ENCODE data around the gene FAM216A.
"Not testable (repeated sequence)": the region's sequence is repeated elsewhere in the genome, so short reads cannot be mapped to it uniquely, and the experiment has no call there.

Gene FAM216A

DNA sequence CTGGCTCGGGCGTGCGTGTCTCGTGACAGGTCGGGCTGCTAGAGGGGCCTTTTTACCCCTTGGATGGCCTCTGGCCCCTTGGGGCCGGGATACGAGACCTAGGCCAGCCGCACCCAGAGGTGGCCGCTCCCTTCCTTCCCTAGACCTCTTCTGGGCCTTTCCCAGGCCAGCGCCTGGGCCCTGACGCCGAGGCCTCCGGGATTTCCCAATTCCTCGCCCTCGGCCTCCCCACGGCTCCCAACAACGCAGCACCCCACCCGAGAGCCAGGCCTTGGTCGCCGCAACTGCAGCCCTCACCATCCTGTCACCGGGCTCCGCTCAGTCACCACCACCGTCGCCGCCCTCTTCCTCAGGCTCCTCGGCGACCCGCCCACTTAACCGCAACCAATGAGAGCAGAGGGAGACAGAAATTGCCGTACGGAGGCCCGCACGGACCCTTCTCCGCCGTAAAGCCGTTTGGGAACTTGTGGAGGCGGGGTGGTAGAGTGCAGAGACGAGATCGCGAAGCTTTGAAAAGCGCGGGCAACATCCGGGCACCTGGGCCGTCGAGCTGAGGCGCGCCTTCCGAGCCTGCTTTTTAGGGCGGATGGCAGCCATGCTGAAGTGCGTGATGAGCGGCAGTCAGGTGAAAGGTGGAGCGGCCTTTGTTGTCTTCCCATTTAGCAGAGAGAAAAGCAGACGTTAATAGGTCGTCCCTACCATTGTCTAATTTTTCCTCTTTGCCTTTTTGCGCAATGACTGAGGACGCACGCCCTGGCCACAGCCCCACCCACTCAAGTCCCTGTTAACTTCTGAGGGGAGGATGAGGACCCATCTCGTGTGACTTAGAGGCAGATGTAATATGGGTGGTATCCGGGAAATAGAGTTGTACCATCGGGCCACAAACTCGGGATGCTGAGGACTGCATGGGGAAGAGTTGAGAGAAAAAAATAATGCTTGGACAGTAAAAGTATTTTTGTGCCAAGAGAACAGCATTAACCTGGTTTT, 33.4 kb downstream of the FAM216A start, which contains the start of the genes RAD9B and VPS29:
RAD9B (plus strand) TSS at position 580 of the 987 bp plus-strand sequence; CDS start at position 587, 7 bp downstream.
VPS29 (minus strand) TSS at position 360 of the 987 bp plus-strand sequence; CDS start at position 300, 60 bp downstream.
- peak; percentile 99 for DNase-seq

DNA sequence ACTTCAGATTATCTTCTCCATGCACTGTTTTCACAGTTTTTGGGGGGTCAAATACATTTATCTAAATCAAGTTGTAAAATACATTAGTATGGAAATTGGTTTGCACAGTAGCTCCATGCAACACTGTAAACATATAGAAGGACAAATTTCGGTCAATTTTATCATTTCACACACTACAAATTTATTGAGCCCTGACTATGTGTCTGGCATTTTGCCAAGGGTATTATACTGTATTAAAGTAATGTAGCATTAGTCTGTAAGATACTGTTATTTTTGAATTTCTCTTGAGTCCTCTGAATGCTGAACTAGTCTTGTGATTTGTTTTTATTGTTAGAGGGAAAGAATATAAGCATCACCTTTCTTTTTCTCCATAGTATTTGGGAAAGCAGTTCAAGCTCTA, 34.8 kb downstream of the FAM216A start:
- DNase-seq = no peak

DNA sequence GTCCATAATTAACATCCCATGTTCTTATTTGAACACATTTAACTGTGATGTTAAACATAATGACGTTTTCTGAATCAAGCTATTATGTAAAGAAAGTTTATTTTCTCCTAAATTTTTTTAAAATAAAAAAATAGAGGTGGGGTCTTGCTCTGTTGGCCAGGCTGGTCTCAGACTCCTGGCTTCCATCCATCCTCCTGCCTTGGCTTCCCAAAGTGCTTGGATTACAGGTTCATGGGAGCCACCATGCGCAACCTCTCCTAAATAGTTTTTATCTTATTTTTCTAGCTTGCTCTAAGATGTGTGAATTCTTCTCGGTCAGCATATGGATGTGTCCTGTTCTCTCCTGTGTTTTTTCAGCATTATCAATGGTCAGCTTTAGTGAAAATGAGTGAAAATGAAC, 36.7 kb downstream of the FAM216A start:
- DNase-seq = no peak

DNA sequence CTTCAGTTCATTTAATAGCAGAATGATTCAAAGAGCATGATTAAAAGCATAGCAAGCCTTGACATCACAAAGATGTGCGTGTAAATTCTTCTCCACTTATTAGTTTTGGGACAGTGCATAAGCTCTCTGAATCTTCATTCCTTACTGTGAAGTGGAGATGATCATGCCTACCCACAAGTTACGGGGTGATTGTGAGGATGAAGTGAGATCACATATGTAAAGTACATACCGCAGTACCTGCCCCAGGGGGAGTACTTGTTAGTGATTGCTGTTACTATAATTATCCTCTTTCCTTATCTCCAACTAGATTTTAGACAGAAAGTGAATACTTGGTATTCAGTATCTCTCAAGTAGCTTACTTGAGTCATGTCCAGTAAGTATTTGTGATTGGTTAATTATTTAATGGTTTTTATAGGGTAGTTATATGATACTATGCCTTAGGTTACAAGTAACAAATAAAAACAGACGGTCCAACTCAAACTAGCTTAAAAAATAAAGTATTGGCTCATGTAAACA, 39.5 kb downstream of the FAM216A start:
- no peak for DNase-seq

DNA sequence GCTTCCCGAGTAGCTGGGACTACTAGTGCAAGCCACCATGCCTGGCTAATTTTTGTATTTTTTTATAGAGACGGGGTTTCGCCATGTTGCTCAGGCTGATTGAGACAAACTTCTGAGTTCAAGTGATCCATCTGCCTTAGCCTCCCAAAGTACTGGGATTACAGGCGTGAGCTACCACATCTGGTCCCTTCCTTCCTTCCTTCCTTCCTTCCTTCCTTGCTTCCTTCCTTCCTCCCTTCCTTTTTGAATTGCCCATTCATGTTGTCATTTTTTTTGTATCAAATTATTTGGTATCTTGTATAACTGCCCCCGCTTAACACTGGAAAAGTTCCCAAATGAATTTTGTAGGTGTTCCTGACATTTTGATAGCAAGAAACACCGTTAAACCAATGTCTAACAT, 45.2 kb downstream of the FAM216A start:
- no peak for DNase-seq

DNA sequence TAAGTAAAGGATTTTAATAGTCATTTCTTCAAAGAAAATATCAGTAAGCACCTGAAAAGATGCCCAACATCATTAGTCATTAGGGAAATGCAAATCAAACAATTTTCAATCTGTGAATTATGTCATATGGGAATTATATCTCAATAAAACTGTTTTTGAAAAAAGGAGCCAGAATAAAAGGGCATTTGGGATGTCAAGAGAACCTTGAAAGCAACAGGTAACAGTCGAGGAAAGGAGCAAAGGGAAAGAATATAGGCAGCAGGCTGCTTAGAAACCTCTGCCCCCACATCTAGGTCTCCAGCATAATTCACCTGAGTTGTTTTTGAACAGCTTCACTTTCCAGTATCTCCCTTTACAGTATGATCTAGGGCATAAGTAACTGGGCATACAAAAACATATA, 45.7 kb downstream of the FAM216A start:
- no peak for DNase-seq

DNA sequence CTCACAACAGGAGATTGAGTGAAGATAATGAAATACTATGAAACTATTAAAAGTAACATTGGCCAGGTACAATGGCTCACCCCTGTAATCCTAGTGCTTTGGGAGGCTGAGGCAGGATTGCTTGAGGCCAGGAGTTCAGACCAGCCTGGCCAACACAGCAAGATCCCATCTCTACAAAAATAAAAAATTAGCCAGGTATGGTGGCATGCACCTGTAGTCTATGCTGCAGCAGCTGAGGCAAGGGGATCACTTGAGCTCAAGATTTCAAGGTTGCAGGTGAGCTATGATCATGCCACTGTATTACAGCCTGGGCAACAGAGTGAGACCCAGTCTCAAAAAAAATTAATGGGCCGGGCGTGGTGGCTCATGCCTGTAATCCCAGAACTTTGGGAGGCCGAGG, 48.4 kb downstream of the FAM216A start:
- DNase-seq = no peak

DNA sequence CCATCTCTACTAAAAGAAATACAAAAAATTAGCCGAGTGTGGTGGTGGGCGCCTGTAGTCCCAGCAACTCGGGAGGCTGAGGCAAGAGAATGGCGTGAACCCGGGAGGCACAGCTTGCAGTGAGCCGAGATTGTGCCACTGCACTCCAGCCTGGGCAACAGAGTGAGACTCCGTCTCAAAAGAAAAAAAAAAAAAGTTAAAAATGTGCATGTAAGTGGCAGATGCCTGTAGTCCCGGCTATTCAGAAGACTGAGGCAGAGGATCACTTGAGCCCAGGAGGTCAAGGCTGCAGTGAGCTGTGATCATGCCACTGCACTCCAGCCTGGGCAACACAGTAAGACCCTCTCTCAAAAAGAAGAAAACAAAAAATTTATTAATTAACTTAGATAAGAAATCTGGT, 49.4 kb downstream of the FAM216A start:
- DNase-seq = not testable (repeated sequence)

DNA sequence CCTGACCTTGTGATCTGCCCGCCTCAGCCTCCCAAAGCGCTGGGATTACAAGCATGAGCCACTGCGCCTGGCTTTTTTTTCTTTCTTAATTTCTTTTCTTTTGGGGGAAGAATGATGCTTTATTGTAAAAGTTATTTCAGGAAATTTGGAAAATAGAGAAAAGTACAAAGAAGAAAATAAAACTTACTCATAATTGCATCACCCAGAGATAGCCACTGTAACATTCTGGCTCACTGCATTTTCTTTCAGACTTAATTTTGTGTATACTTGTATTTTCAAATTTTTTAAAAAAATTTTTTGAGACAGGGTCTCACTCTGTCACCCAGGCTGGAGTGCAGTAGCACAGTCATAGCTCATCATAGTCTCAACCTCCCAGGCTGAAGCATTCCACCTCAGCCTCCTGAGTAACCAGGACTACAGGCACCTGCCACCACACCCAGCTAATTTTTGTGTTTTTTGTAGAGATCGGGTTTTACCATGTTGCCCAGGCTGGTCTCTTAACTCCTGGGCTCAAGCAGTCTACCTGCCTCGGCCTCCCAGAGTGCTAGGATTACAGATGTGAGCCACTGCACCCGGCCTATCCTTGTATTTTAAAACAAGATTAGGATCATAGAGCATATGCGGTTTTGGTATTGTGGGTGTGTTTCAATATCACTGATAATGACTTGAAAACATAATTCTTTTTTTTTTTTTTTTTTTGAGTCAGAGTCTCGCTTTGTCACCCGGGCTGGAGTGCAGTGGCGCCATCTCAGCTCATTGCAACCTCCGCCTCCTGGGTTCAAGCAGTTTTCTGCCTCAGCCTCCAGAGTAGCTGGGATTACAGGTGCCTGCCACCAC, 52.4 kb downstream of the FAM216A start:
- DNase-seq = peak; percentile 23

DNA sequence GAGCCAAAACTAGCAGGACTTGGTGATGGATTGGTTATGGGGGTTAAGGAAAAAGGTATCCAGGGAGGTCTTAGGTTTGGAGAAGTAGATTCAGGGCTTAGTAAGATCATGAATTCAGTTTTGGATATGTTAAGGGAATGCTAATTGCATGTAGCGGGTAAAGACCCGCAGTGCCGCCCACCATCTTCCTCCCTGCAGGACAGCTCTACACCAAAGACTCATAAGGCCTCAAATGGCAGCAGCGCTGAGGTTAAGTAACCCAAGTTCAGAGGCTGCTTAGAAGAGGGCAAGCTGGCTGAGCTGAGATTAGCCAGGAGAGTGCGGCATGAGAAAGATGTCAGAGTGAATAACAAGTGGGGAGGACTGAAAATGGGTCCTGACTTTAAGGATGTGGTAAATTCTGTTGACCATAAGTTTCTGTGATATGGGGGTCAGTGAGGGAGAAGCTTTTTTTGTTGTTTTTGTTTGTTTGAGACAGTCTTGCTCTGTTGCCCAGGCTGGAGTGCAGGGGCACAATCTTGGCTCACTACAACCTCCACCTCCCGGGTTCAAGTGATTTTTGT, 59.7 kb downstream of the FAM216A start:
- no peak for DNase-seq

DNA sequence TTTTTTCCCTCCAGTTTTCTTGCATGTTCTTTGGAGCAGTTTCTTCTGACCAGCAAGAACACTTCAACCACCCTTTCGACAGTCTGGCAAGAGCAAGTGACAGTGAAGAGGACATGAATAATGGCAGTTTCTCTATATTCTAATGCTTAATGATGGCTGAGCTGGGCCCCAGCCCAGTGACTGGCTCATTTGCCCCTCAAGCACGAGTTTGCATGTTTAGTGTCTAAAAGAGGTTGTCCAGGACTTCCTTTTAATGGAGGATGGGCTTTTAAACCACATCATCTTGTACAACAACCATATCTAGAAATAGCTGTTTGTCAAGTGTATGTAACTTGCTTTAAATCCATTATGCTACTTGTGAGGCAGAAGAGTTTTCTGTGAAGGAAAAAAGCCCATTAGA, 61.9 kb downstream of the FAM216A start:
- no peak for DNase-seq

DNA sequence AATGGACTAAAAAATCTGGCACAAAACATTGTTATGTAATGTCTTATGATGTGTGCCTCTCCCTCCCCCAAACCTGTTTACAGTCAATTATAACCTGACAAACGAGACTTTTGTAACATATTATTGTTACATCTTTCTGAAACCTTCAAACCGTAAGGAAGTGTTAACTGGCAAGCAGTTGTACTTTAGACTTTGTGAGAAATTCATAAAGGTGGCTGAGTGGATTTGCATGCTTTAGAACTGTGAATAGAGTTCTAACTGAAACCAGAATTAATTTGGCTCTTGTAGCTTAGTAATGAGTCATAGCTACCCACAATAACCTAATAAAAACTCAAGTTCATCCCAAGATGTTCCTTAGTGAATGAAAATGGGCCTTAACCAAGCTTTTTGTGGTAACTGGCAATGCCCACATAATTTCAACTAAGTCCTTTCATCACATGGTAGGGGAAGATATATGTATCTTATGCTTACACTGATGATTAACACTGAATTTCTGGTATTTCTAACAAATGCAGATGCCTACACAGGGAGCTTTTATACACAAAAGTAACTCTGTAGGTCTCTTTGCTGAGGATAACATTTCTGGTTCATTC, 63.2 kb downstream of the FAM216A start:
- DNase-seq = no peak

DNA sequence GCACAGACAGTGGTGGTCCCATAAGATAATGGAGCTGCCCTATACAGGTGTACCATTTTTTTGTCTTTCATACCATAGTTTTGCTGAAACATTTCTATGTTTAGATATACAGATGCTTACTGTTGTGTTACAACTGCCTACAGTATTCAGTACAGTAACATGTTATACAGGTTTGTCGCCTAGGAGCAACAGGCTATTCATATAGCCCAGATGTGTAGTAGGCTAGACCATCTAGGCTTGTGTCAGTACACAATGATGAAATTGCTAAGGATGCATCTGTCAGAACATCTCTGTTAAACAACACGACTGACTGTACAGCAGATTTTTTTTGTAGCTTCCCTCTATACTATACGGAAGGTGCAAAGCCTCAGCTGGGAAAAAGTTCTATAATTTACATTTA, 64.0 kb downstream of the FAM216A start:
- no peak for DNase-seq

DNA sequence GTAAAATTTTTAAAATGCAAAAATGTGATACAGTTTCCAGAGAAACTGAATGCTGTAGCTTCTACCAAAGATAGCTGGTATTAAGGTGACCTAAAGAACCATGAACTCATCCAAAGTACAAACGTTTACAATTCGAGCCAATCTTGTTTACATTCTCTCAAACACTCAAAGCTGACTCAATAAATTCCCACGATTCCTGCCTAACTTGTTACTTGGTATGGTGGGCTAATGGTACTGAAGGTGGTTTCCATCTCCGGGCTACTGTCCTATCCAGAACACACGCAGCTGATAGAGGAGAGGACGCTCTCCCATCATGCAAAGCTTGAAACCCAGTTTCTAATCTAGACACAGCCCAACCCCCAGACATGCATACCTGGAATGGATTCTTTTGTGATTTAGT, 65.0 kb downstream of the FAM216A start:
- DNase-seq = no peak

DNA sequence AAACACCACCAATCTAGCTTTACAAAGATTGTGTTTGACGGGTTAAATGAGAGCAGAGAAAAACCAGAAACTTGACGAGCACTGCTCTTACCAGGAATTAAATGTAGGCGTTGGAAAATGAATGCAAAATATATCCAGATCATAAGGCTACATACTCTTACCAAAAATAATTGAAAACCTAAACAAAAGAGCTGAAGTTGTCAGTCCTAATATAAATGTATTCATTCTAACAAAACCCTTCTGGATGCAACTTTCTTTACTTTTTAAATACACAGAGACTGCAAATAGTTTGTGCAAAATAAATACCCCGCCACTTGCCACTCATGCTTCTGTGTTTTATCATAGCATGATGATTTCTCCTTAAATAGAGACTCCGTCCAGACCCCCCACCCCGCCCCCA, 66.2 kb downstream of the FAM216A start:
- no peak for DNase-seq

DNA sequence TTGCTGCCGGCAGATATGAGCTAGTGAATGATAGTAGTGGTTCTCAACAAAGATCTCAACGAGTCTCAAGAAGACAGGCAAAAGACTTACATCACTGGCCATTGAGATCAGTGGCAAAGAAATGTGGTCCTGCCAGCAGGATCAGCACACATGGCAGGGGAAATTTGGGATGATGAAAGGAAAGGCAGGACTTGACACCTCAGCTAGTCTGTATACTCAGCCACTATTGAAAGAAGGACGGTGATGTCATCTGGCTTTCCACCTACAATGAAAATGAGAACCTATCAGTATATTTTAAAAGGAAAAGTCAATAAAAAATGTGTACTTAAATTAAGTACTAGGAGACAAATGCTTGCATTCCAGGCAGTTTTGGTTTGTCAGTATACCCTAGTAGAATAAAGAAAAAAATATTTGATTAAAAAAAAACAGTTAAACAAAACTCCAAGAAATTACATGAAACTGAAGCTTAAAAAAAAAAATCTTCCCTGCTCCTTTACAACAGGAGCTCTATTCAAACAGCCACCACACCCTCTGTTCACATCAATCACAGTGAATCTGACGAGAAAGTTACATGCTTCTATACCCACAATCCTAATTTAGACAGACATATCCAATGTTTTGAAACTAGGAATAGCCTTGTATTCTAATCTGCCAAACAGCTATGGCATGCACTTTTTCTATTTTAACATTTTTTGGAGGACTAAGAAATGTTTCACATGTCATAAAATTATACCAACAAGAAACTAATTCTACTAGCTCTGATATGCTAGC, 68.4 kb downstream of the FAM216A start:
- DNase-seq = no peak

DNA sequence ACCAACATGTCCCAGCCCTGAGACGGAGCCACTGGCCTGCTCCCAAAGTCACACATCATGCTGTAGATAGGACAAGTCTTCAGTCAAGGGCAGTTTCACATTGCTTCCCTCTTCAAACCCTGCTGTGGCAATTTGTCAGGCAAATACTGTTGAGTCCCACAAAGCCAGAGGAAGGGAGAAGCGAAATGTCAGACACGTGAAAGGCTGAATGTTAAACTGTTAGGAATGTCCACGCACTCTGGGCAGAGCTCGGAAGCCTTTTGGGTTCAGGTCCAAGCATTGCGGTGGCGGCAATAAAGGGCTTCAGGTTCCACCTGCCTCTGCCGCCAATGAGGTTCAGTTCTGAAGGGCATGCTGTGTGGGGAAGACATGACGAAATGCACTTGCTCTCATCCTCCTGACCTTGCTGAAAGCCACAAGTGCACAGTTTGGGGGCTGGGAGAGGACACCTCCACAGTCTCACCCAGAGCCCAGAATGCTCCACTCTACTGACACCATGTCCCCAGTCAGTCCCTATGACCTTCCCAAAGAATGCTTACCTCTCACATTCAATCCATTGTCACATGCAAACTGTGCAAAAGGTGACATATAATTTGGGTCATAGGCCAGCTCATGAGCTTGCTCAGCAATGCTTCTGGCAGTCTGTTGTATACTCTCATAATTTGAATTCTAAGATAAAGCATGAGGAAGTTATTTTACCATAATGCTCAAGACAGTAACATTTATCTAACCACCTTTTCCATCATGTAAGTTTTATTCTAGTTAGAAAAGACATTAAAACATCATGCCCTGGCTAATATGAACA, 69.2 kb downstream of the FAM216A start:
- no peak for DNase-seq

DNA sequence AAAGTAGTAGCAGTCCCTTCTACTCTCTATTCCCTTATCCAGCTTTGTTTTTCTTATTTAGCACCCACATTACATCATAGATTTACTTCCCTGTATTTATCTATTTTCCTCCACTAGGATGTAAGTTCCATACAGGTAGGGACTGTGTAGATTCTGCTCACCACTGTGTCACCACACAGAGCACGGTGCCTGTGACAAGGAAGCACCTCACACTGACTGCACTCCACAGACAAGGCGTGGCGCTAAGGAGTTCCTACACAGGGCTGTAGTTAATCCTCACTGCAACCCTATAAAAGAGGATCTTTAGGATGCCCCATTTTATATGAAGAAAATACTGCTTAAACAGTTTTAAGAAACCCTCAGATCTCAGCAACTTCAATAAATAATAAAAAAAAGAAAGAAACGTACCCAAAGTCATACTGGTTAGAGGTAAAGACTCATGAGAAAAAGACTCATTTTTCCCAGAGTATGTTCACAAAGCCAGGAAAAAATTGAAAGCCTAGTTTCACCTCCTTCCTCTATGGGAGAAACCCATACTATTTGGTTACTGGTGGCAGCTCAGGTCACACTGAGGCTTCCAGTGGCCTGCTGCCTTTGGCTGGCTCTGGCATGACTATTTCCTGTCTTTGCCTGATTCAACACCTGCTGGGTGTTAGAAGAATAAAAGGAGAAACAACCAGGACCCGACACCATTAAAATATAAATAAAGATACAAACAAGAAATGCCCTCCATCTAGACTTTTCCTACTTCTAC, 70.4 kb downstream of the FAM216A start:
- no peak for DNase-seq
